Motor neuron (in vitro differentiated cells): ENCODE data around the gene TIE1. TPM values are rescaled to one million over a fixed set of nuclear protein-coding genes. Genes with fewer than 3 reads are reported as not detected.

Source experiments
- ATAC-seq, 8 experiments: fragments of 200-7000 bp; cut with Tn5 transposase; replicated peaks in 6 of 8; 2 replicates each; pipeline ENCODE4 v1.8.0; 2021; ENCODE audit warnings: mild to moderate bottlenecking in 8 of 8, moderate library complexity in 8 of 8
- H3K27ac ChIP-seq, 2 donors: fragments of 250-450 bp; sonication (Bioruptor Pico); 2 replicates each; pipeline ENCODE4 v1.9.0; 2021; ENCODE audit warnings: antibody characterized with exemption in 2 of 2, mild to moderate bottlenecking in 2 of 2, moderate library complexity in 1 of 2
- H3K4me1 ChIP-seq, 2 donors: fragments of 250-450 bp; sonication (Bioruptor Pico); replicated peaks in 1 of 2; 2 replicates each; pipeline ENCODE4 v1.6.1; 2021; ENCODE audit warnings: antibody characterized with exemption in 2 of 2, mild to moderate bottlenecking in 2 of 2, moderate library complexity in 1 of 2
- H3K4me3 ChIP-seq, 5 donors: fragments of 250-450 bp; sonication (Bioruptor Pico); 2 replicates each; pipeline ENCODE4 v1.9.0; 2021; ENCODE audit warnings: antibody characterized with exemption in 5 of 5, mild to moderate bottlenecking in 5 of 5, moderate library complexity in 4 of 5
- whole genome bisulfite sequencing, 10 experiments: fragments of 450-650 bp; shearing (Covaris generic); methylation state at CpG; one replicate each; pipeline ENCODE4 v1.0.0; 2022; 5-methylcytosine and 5-hydroxymethylcytosine counted together
- in situ Hi-C, 9 experiments: fragments of 400-800 bp; cut with MboI; loops; one replicate each; pipeline ENCODE4 v1.15.0; 2021; ENCODE audit warnings: low sequenced_read_pairs in 9 of 9, low pct_unique_long_range_greater_than_20kb in 2 of 9; ENCODE audit not compliant: unreplicated experiment in 9 of 9
- total RNA-seq, 8 experiments: library from RNA; unstranded; fragments of 300-600 nt; gene quantifications; 2 replicates each; pipeline versions ENCODE4 v1.2.3 to v1.2.4, GENCODE V29; 2022

The TIE1 gene
- total RNA-seq, 8 experiments from 2014 or later, result 0.31 to 14.2 (median 0.88) TPM

DNA sequence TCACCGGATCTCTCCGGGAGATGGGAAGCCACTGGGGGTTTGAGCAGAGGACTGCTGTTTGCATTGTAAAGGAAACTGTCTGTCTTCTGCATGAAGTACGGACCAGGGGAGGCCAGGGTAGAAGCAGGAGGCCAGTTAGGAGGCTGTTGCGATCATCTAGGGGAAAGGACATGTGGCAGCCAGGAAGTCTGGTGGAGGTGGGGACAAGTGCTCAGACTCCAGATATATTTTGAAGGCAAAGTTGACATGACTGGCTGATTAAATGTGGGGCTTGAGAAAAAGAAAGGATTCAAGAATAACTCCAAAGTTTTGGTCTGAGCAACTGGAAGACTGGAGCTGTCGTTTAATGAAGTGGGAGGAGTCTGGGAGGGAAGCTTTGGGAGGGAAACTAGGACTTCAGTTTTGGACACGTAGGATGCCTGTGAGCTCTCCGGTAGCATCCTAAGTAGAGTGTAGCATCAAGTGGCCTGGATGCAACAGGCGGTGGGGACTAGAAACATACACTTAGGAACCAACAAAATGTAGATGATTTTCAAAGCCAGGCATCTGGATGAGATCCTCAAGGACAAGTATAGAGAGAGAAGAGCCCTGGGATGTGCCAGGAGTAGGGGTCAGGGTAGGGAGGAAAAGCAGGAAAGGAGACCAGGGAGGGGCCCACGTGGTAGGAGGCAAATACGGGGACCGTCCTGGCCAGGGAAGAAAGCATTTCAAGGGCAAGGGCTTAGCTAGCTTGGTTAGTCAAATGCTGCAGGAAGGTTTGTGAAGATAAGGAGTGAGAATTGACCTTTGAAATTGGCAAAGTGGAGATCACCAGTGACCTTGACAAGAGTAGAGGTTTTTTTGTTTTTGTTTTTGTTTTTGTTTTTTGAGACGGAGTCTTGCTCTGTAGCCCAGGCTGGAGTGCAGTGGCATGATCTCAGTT, 11.7 kb upstream of the TIE1 start:
- in situ Hi-C loops, result no loop called here
- ATAC-seq, result no peak
- WGBS, 10 experiments, result 55 to 80% (median 73%) methylated on average over 5 to 12 of the region's 12 CpGs; no CpG with 5 or more reads in 2 of the 10 experiments
- H3K4me1 ChIP-seq, result peaks cover 15 to 24% of the 10 kb centered on the region in 2 donors
- H3K4me3 ChIP-seq, result no peak overlapping the region
- H3K27ac ChIP-seq, result no peak overlapping the region

DNA sequence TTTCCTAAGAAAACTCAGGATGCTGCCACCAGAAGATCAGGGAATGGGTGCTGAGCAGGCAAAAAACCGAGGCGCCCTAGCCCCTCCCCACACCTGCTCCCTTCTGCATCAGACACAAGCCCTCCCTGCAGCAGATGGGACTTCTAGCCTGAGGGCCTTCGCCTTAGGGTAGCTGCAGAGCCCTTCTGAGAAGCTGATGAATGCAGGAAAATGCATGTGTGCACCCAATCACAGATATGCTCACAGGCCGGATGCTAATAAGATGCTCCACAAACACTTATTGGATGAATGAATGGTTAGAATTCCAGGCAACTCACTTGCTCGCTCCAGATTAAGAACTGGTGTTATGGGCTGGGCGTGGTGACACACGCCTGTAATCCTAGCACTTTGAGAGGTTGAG, 8.6 kb upstream of the TIE1 start:
- Histone ChIP-seq H3K4me3 (no peak overlapping the region), H3K27ac (no peak overlapping the region), H3K4me1 (peaks cover 36 to 40% of the 10 kb centered on the region in 2 donors)
- in situ Hi-C loops, result no loop called here
- peak in 6 of 8 experiments; percentile 41 to 82 (median 55) for ATAC-seq
- 38 to 88% (median 70%) methylated on average over 1 to 7 of the region's 7 CpGs; no CpG with 5 or more reads in 3 of the 10 experiments for WGBS, 10 experiments

DNA sequence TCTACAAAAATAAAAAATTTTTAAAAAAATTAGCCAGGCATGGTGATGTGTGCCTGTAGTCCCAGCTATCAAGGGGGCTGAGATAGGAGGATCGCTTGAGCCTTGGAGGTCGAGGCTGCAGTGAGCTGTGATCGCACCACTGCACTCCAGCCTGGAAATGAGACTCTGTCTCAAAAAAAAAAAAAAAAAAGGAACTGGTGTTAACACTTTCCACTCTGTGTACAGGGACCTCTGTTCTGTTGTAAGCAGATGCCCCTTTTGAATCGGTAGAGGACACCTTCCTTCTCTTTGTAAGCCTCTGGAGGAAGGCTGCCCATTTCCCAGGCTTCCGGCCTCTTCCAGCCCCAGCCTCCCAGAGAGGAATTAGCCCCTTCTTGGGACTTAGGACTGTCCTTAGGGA, 8.1 kb upstream of the TIE1 start:
- Histone ChIP-seq H3K4me1 (peaks cover 36 to 40% of the 10 kb centered on the region in 2 donors), H3K4me3 (no peak overlapping the region), H3K27ac (no peak overlapping the region)
- ATAC-seq, result no peak
- in situ Hi-C loops, result no loop called here
- WGBS, 10 experiments, result 0 to 100% (median 80%) methylated on average over 1 to 5 of the region's 5 CpGs; no CpG with 5 or more reads in 1 of the 10 experiments

DNA sequence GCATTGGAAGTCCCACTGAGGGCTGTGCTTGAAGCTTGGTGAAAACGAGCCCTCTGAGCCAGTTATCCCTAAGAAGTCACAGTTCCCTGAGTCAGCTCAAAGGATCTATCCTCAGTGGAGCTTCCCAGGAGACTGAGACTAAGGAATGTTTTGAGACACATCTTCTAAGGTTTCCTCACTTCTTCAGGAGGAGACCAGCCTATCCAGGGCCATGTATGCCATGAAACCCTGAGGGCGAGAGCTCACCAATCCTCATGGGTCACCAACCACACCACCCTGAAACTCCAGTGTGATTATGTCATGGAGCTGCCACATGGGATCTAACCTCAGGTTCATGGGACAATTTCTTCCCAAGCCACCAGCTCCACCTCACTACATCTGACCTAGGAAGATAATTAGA, 7.6 kb upstream of the TIE1 start:
- in situ Hi-C loops, result no loop called here
- no peak overlapping the region for H3K27ac ChIP-seq
- H3K4me3 ChIP-seq, result no peak overlapping the region
- 60 to 100% (median 90%) methylated on average over 1 to 2 of the region's 2 CpGs; no CpG with 5 or more reads in 4 of the 10 experiments for WGBS, 10 experiments
- ATAC-seq, result no peak
- H3K4me1 ChIP-seq, result peaks cover 31 to 35% of the 10 kb centered on the region in 2 donors

DNA sequence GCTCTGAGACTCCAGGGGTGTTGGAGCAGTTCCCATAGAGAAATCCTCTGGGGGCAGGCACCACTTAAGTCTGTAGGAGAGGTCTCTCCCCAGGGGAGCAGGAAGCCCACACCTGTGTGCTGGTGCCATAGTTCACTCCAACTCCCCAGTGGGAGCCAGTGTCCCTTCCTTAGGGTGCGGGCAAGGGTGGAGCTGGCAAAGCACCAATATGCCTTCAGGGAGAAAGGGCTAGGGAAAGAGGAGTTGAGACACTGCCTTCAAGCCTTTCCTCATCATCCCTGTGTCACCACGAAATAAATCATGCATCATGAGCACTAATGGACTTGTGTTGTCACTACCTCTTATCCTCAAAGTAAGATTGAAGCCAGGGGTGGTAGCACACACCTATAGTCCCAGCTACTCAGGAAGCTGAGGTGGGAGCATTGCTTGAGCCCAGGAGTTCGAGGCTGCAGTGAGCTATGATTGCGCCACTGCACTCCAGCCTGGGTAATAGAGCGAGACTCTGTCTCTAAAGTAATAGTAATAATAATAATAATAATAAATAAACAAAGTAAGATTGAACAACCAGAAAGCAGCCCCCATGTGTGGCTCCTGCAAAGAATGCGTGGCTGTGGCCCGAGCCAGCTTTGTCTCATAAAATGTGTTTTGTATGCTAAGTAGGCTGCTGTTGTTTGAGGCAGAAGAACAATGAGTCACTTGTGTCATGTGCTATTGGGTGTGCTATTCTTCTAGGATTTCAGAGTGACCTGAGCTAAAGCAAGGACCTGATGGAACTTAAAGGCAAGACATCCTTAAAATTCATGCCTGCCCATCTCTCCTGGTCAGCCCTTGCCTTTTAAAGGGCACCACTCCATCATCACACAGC, 6.7 kb upstream of the TIE1 start:
- H3K4me3 ChIP-seq, result no peak overlapping the region
- peak; percentile 45 to 92 (median 87) for ATAC-seq

DNA sequence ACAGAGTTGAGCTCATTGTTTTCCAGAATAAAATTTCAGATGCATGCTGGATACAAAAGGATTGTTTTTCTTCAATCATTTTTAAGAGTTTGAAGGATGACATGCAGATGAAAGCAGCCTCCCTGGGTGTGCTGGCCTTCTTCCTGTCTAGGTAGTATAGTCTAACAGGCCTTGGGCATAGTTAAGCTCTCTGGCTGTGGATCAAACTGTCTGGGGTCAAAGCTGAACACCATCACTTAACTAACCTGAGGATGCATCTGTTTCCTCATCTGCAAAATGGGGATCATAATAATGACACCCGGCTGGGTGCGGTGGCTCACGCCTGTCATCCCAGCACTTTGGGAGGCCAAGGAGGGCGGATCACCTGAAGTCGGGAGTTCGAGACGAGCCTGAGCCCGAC, 6.0 kb upstream of the TIE1 start:
- in situ Hi-C loops, result no loop called here
- WGBS, 10 experiments, result 87 to 100% (median 90%) methylated on average over 1 to 5 of the region's 8 CpGs; no CpG with 5 or more reads in 5 of the 10 experiments
- peak in 3 of 8 experiments; percentile 15 to 20 (median 20) for ATAC-seq
- Histone ChIP-seq H3K4me1 (peaks cover 25 to 28% of the 10 kb centered on the region in 2 donors), H3K27ac (no peak overlapping the region), H3K4me3 (no peak overlapping the region)

More for the DNA sequence above, 6.7 kb upstream of the TIE1 start:
- WGBS, 10 experiments, result 13 to 80% (median 60%) methylated on average over 1 to 7 of the region's 7 CpGs; no CpG with 5 or more reads in 2 of the 10 experiments
- in situ Hi-C loops, result no loop called here
- no peak overlapping the region for H3K27ac ChIP-seq
- peaks cover 25 to 28% of the 10 kb centered on the region in 2 donors for H3K4me1 ChIP-seq

DNA sequence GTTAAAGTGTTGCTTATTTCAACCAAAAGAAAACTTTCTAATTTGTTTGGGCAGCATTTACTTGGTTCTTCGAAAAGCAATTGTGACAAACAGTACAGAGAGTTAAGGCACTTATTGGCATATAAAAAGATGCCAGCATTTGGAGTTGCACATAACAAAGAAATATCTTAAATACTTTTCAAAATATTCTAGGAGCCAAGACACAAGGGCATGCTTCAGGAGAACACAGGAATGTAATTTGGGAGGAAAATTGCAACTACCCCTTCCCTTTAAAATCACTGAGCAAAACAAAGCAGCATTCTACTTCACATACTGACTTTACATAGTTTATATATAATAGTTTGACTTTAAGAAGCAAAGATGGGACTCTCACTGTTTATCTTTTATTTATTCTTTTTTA, 4.6 kb upstream of the TIE1 start:
- H3K27ac ChIP-seq, result no peak overlapping the region
- no peak overlapping the region for H3K4me3 ChIP-seq

DNA sequence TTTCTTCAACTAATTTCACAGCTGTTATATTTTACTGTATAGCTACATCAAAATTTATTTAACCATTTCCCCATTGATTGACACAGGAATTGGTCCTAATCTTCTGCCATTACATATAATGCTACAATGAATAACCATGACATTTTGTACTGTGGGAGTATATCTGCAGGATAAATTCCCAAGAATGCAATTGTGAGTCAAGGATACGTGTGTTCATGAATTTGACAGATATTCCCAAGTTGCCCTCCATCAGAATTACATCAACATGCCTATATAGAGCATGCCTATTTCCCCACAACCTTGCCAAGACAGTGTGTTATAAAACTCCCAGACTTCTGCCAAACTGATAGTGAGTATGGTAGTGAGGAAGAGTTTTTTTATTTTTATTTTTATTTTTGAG, 2.7 kb upstream of the TIE1 start:
- Histone ChIP-seq H3K27ac (no peak overlapping the region), H3K4me1 (peaks cover 34 to 36% of the 10 kb centered on the region in 2 donors)
- 78 to 100% (median 87%) methylated on average over 1 of the region's 1 CpG; no CpG with 5 or more reads in 6 of the 10 experiments for WGBS, 10 experiments

More for the DNA sequence above, 4.6 kb upstream of the TIE1 start:
- peaks cover 34 to 41% of the 10 kb centered on the region in 2 donors for H3K4me1 ChIP-seq
- ATAC-seq, result no peak
- in situ Hi-C loops, result no loop called here
- WGBS, 10 experiments, result 0 to 78% (median 35%) methylated on average over 1 of the region's 1 CpG; no CpG with 5 or more reads in 2 of the 10 experiments

DNA sequence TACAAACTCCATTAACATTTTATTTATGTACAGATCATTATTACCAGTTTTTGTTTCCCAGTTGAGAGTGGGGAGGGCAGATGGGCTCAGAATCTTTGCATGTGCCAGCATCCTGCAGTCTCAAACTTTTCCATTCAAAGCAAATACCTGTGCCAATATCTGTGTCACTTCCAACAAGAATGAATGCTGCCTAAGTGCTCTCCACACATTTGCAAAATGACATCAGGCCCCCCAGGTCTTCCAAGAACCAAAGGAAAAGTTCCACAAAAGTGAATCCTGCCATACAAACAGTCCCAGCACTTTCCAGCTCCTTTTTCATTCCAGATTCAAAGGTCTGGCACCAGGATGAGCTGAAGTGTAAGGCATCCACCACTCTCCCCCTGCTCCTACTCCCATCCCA, 1.7 kb upstream of the TIE1 start:
- in situ Hi-C loops, result no loop called here
- peaks cover 32 to 34% of the 10 kb centered on the region in 2 donors for H3K4me1 ChIP-seq
- no peak for ATAC-seq
- no peak overlapping the region for H3K27ac ChIP-seq
- H3K4me3 ChIP-seq, result no peak overlapping the region

More for the DNA sequence above, 2.7 kb upstream of the TIE1 start:
- no peak for ATAC-seq
- H3K4me3 ChIP-seq, result no peak overlapping the region
- in situ Hi-C loops, result no loop called here

DNA sequence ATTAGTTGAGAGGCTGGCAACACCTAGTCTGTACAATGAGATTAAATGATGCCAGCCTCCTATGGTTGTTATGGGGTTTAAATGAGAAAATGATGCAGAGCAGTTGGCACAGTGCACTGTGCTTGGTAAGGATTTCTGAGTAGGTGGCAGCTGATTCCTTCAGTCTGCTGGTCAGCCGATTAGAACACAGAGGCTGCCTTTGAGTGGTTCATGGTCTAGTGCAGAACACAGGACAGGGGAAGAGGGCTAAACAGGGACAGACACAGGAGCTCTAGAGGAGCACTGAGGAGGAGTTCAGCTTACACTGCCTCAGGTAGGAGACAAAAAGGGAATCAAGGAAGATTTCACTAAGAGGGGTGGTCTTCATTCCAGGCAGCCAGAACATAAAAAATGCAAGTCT, 1.4 kb downstream of the TIE1 start:
- peaks cover 14 to 18% of the 10 kb centered on the region in 2 donors for H3K4me1 ChIP-seq
- H3K4me3 ChIP-seq, result no peak overlapping the region
- WGBS, 10 experiments, result 71 to 100% (median 83%) methylated on average over 1 of the region's 1 CpG; no CpG with 5 or more reads in 5 of the 10 experiments
- in situ Hi-C loops, result no loop called here
- no peak for ATAC-seq
- no peak overlapping the region for H3K27ac ChIP-seq

DNA sequence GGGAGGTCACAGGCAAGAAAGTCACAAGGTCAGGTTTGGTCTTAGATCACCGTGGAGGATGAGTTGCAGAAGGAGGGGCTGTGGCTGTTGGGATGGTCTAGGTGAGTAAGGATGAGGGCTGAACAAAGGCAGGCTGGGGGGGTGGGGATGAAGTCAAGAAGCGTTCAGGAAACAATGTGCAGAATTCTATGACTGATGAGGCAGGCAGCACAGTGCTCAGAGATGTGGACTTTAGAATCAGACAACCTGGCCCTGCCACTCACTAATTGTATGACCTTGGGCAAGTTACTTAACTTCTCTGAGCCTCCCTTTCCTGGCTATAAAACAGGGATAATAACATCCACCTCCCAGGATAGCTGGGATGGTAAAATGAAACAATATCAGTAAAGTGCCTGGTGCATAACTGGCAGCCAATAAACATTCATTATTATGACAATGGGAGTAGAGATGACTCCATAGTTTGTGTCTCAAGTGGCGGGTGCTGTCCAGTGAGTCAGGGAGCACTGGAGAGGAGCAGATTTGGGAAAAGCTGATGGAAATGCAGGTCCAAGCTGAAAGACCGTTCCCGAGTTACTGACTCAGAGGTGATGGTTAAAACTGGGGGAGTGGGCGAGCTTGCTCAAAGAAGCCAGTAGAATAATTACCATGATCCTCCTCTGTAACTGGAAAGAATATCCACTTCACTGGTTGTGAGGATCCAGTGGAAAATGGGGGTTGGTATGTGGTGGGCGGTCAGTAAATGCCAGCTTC, 2.1 kb downstream of the TIE1 start:
- in situ Hi-C loops, result no loop called here
- peaks cover 14 to 18% of the 10 kb centered on the region in 2 donors for H3K4me1 ChIP-seq
- H3K4me3 ChIP-seq, result no peak overlapping the region
- H3K27ac ChIP-seq, result no peak overlapping the region
- peak in 2 of 8 experiments; percentile 9 to 37 for ATAC-seq
- WGBS, 10 experiments, result 60 to 89% (median 73%) methylated on average over 1 to 7 of the region's 7 CpGs; no CpG with 5 or more reads in 2 of the 10 experiments
